D721Med (cell line): ENCODE data around the gene LCAT.

ENCODE experiments used
- DNase-seq: peaks from one replicate; pipeline ENCODE4 v3.0.0; 2011; ENCODE audit warnings: low spot score; ENCODE audit not compliant: insufficient read length
- FAIRE-seq: peaks from 2 replicates; lab custom pipeline; 2011; peaks lifted over from hg19 to GRCh38; lab: Jason Lieb, UNC
- CTCF ChIP-seq: IDR thresholded peaks from 2 replicates; pipeline ENCODE4 v1.5.1; 2012; ENCODE audit warnings: mild to moderate bottlenecking, control low read depth; ENCODE audit not compliant: insufficient read depth; ENCODE audit errors: missing control alignments

Gene LCAT

GRCh38 chr16:67946128-67946569 lies 2.2 kb upstream of the LCAT start:
- DNase-seq (no peak), FAIRE-seq (no peak)
- TF ChIP-seq CTCF: no peak

- FAIRE-seq: no peak
- no peak for DNase-seq
- TF ChIP-seq CTCF: no peak
These were observed 1.5 kb upstream of the LCAT start for GRCh38 chr16:67945392-67945933.

- DNase-seq: no peak
- TF ChIP-seq CTCF: no peak
- FAIRE-seq: no peak
These were observed 921 bp upstream of the LCAT start for GRCh38 chr16:67944690-67945391.

GRCh38 chr16:67943256-67943618 lies 683 bp downstream of the LCAT start:
- TF ChIP-seq CTCF: no peak
- FAIRE-seq (no peak), DNase-seq (no peak)

GRCh38 chr16:67942510-67943255 lies 1.2 kb downstream of the LCAT start:
- DNase-seq (no peak), FAIRE-seq (no peak)
- TF ChIP-seq CTCF: no peak

- FAIRE-seq (no peak), DNase-seq (no peak)
- peak; percentile 58 for TF ChIP-seq CTCF
These were observed 1.8 kb downstream of the LCAT start for GRCh38 chr16:67942200-67942509.

- no peak for FAIRE-seq
- no peak for DNase-seq
- TF ChIP-seq CTCF: no peak
These were observed 2.3 kb downstream of the LCAT start for GRCh38 chr16:67941469-67942199.
